ENCODE results near the gene GABRB1.

- TF ChIP-seq EZH2 (IDR thresholded peaks at IDR 0.05; ENCODE audit: insufficient read depth, poor library complexity, severe bottlenecking), result no peak
- no peak for TF ChIP-seq EZH2phosphoT487 (IDR thresholded peaks at IDR 0.05; ENCODE audit: insufficient read depth, low read depth)
These were observed 42.3 kb downstream of the GABRB1 start for GRCh38 chr4:47073647-47074046.
